GM12891 (cell line): ENCODE results near the gene CETP.

Source experiments
- POLR2A ChIP-seq: IDR thresholded peaks from 2 replicates; pipeline ENCODE4 v1.6.1; 2011; ENCODE audit warnings: low read depth, low read length, control low read depth
- POLR2AphosphoS5 ChIP-seq: IDR thresholded peaks from 2 replicates; pipeline ENCODE4 v1.6.1; 2011; ENCODE audit warnings: low read depth, low read length, control low read depth
- SPI1 ChIP-seq: IDR thresholded peaks from 2 replicates; pipeline ENCODE4 v1.6.1; 2011; ENCODE audit warnings: low read depth, low read length, control low read depth
- TAF1 ChIP-seq: IDR thresholded peaks from 2 replicates; pipeline ENCODE4 v1.6.1; 2011; ENCODE audit warnings: low read depth, low read length, control low read depth

GRCh38 chr16:57007050-57007449 lies 45.3 kb downstream of the CETP start:
- TF ChIP-seq POLR2A, result no peak
- TF ChIP-seq SPI1, result no peak
- TF ChIP-seq TAF1, result no peak
- TF ChIP-seq POLR2AphosphoS5, result no peak
